Memory B cell (primary cell): ENCODE results near the gene USP48.

Source experiments
- ATAC-seq: fragments of 150-1000 bp; cut with Tn5 transposase; 2 replicates; pipeline ENCODE4 v1.10.0; 2021; ENCODE audit warnings: low read depth, mild to moderate bottlenecking, moderate library complexity
- DNase-seq, 2 donors: peaks; one replicate each; pipeline ENCODE4 v3.0.0; 2022; ENCODE audit warnings: low spot score in 2 of 2
- H3K27ac Mint-ChIP-seq: one replicate; pipeline ENCODE4 v1.8.0; 2022; ENCODE audit warnings: mild to moderate bottlenecking, moderate library complexity, mixed read lengths
- H3K27me3 Mint-ChIP-seq: one replicate; pipeline ENCODE4 v1.8.0; 2022; ENCODE audit warnings: mixed read lengths
- H3K36me3 Mint-ChIP-seq: one replicate; pipeline ENCODE4 v1.8.0; 2022; ENCODE audit warnings: mild to moderate bottlenecking, mixed read lengths
- H3K4me1 Mint-ChIP-seq: one replicate; pipeline ENCODE4 v1.8.0; 2022; ENCODE audit warnings: mixed read lengths
- H3K4me3 Mint-ChIP-seq: one replicate; pipeline ENCODE4 v1.8.0; 2022; ENCODE audit warnings: mild to moderate bottlenecking, moderate library complexity, mixed read lengths
- H3K9me3 Mint-ChIP-seq: one replicate; pipeline ENCODE4 v1.8.0; 2022; ENCODE audit warnings: mixed read lengths

USP48 gene

GRCh38 chr1:21641967-21642739 is 140.8 kb downstream of the USP48 start:
- DNase-seq (no peak), ATAC-seq (no peak)
- peaks cover 2% of the 10 kb centered on the region for H3K36me3 Mint-ChIP-seq
- no peaks in the 10 kb centered on the region for H3K4me1 Mint-ChIP-seq
- H3K27ac Mint-ChIP-seq = no peak overlapping the region
- peaks cover 29% of the 10 kb centered on the region for H3K27me3 Mint-ChIP-seq
- H3K4me3 Mint-ChIP-seq = no peak overlapping the region
- H3K9me3 Mint-ChIP-seq = no peaks in the 10 kb centered on the region

- Mint-ChIP-seq H3K27me3 (peaks cover 24% of the 10 kb centered on the region), H3K9me3 (no peaks in the 10 kb centered on the region), H3K27ac (no peak overlapping the region), H3K4me3 (no peak overlapping the region), H3K4me1 (no peaks in the 10 kb centered on the region), H3K36me3 (peaks cover 2% of the 10 kb centered on the region)
- ATAC-seq = no peak
- DNase-seq = no peak
Observed at GRCh38 chr1:21641537-21641936, 141.4 kb downstream of the USP48 start.

GRCh38 chr1:21641076-21641475 is 141.9 kb downstream of the USP48 start:
- Mint-ChIP-seq H3K4me3 (no peak overlapping the region), H3K27me3 (peaks cover 22% of the 10 kb centered on the region), H3K27ac (no peak overlapping the region), H3K9me3 (no peaks in the 10 kb centered on the region), H3K36me3 (peaks cover 2% of the 10 kb centered on the region), H3K4me1 (no peaks in the 10 kb centered on the region)
- ATAC-seq = no peak
- no peak for DNase-seq

- Mint-ChIP-seq H3K27me3 (peaks cover 22% of the 10 kb centered on the region), H3K27ac (no peak overlapping the region), H3K4me3 (no peak overlapping the region), H3K36me3 (peaks cover 2% of the 10 kb centered on the region), H3K9me3 (no peaks in the 10 kb centered on the region), H3K4me1 (no peaks in the 10 kb centered on the region)
- no peak for ATAC-seq
- no peak for DNase-seq
Observed at GRCh38 chr1:21640653-21641052, 142.3 kb downstream of the USP48 start.

GRCh38 chr1:21639594-21640041 is 143.3 kb downstream of the USP48 start:
- Mint-ChIP-seq H3K9me3 (no peaks in the 10 kb centered on the region), H3K27ac (no peak overlapping the region), H3K4me3 (no peak overlapping the region), H3K4me1 (no peaks in the 10 kb centered on the region), H3K36me3 (peaks cover 2% of the 10 kb centered on the region), H3K27me3 (peaks cover 23% of the 10 kb centered on the region)
- no peak for ATAC-seq
- DNase-seq = no peak

GRCh38 chr1:21638531-21639341 is 144.2 kb downstream of the USP48 start:
- peaks cover 19% of the 10 kb centered on the region for H3K27me3 Mint-ChIP-seq
- no peaks in the 10 kb centered on the region for H3K4me1 Mint-ChIP-seq

GRCh38 chr1:21637514-21637913 is 145.4 kb downstream of the USP48 start:
- H3K4me3 Mint-ChIP-seq = no peak overlapping the region
- no peak for DNase-seq
- H3K4me1 Mint-ChIP-seq = no peaks in the 10 kb centered on the region
- H3K9me3 Mint-ChIP-seq = no peaks in the 10 kb centered on the region
- H3K27me3 Mint-ChIP-seq = peaks cover 15% of the 10 kb centered on the region
- ATAC-seq = no peak
- H3K27ac Mint-ChIP-seq = no peak overlapping the region
- H3K36me3 Mint-ChIP-seq = no peaks in the 10 kb centered on the region

More at GRCh38 chr1:21638531-21639341, 144.2 kb downstream of the USP48 start:
- DNase-seq = no peak
- no peaks in the 10 kb centered on the region for H3K36me3 Mint-ChIP-seq
- no peaks in the 10 kb centered on the region for H3K9me3 Mint-ChIP-seq
- no peak for ATAC-seq
- no peak overlapping the region for H3K4me3 Mint-ChIP-seq
- no peak overlapping the region for H3K27ac Mint-ChIP-seq

GRCh38 chr1:21636029-21636428 is 146.9 kb downstream of the USP48 start:
- no peaks in the 10 kb centered on the region for H3K4me1 Mint-ChIP-seq
- no peak overlapping the region for H3K27ac Mint-ChIP-seq
- H3K36me3 Mint-ChIP-seq = no peaks in the 10 kb centered on the region
- H3K9me3 Mint-ChIP-seq = no peaks in the 10 kb centered on the region
- H3K27me3 Mint-ChIP-seq = peaks cover 14% of the 10 kb centered on the region
- DNase-seq = no peak
- H3K4me3 Mint-ChIP-seq = no peak overlapping the region
- ATAC-seq = no peak

GRCh38 chr1:21634806-21635535 is 148.0 kb downstream of the USP48 start:
- ATAC-seq (no peak), DNase-seq (no peak)
- H3K36me3 Mint-ChIP-seq = no peaks in the 10 kb centered on the region
- H3K4me1 Mint-ChIP-seq = no peaks in the 10 kb centered on the region
- H3K9me3 Mint-ChIP-seq = no peaks in the 10 kb centered on the region
- H3K4me3 Mint-ChIP-seq = no peak overlapping the region
- peaks cover 13% of the 10 kb centered on the region for H3K27me3 Mint-ChIP-seq
- no peak overlapping the region for H3K27ac Mint-ChIP-seq

GRCh38 chr1:21633992-21634805 is 148.8 kb downstream of the USP48 start:
- Mint-ChIP-seq H3K4me1 (no peaks in the 10 kb centered on the region), H3K9me3 (no peaks in the 10 kb centered on the region), H3K27me3 (peaks cover 13% of the 10 kb centered on the region), H3K4me3 (no peak overlapping the region), H3K36me3 (no peaks in the 10 kb centered on the region), H3K27ac (no peak overlapping the region)
- ATAC-seq = no peak
- no peak for DNase-seq

GRCh38 chr1:21633141-21633755 is 149.7 kb downstream of the USP48 start:
- no peak overlapping the region for H3K4me3 Mint-ChIP-seq
- no peaks in the 10 kb centered on the region for H3K36me3 Mint-ChIP-seq
- H3K9me3 Mint-ChIP-seq = no peaks in the 10 kb centered on the region
- H3K27me3 Mint-ChIP-seq = peaks cover 14% of the 10 kb centered on the region
- H3K27ac Mint-ChIP-seq = no peak overlapping the region
- H3K4me1 Mint-ChIP-seq = no peaks in the 10 kb centered on the region
- DNase-seq (no peak), ATAC-seq (no peak)

- Mint-ChIP-seq H3K9me3 (no peaks in the 10 kb centered on the region), H3K27me3 (peaks cover 14% of the 10 kb centered on the region), H3K4me3 (no peak overlapping the region), H3K4me1 (no peaks in the 10 kb centered on the region), H3K36me3 (no peaks in the 10 kb centered on the region), H3K27ac (no peak overlapping the region)
- DNase-seq (no peak), ATAC-seq (no peak)
Observed at GRCh38 chr1:21631944-21632887, 150.7 kb downstream of the USP48 start.
